Fibroblast of lung (primary cell): ENCODE data around the gene ATP7A.

ENCODE experiments used
- EZH2 ChIP-seq: IDR thresholded peaks from 2 replicates; pipeline ENCODE4 v1.5.1; 2012; ENCODE audit warnings: low read length, control low read depth, mild to moderate bottlenecking; ENCODE audit errors: missing control alignments
- TF ChIP-seq, protein P1 (sequence below), 2 donors: IDR thresholded peaks in 1 of 2; conservative IDR thresholded peaks in 1 of 2; 1 replicate in 1 of 2; 2 replicates in 1 of 2; pipeline ENCODE4 v1.5.1; 2011 to 2012; ENCODE audit warnings: low read length in 2 of 2, control low read depth in 1 of 2, inconsistent platforms in 1 of 2, low read depth in 1 of 2, mild to moderate bottlenecking in 1 of 2

- TF ChIP-seq, protein P1, sequence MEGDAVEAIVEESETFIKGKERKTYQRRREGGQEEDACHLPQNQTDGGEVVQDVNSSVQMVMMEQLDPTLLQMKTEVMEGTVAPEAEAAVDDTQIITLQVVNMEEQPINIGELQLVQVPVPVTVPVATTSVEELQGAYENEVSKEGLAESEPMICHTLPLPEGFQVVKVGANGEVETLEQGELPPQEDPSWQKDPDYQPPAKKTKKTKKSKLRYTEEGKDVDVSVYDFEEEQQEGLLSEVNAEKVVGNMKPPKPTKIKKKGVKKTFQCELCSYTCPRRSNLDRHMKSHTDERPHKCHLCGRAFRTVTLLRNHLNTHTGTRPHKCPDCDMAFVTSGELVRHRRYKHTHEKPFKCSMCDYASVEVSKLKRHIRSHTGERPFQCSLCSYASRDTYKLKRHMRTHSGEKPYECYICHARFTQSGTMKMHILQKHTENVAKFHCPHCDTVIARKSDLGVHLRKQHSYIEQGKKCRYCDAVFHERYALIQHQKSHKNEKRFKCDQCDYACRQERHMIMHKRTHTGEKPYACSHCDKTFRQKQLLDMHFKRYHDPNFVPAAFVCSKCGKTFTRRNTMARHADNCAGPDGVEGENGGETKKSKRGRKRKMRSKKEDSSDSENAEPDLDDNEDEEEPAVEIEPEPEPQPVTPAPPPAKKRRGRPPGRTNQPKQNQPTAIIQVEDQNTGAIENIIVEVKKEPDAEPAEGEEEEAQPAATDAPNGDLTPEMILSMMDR (conservative IDR thresholded peaks at IDR 0.05 in 1 of 2, IDR thresholded peaks at IDR 0.05 in 1 of 2; ENCODE audit: low read depth in 1 of 2, low read length in 2 of 2): no peak
- TF ChIP-seq EZH2: no peak
Measured at GRCh38 chrX:78075787-78076389, 165.4 kb downstream of the ATP7A start.
